GM18526 (cell line): ENCODE results near the gene SIRT7.

Experiments
- POLR2A ChIP-seq: IDR thresholded peaks from 3 replicates; pipeline ENCODE4 v1.6.1; 2011; ENCODE audit not compliant: insufficient read length; ENCODE audit errors: extremely low read depth

The SIRT7 gene

DNA sequence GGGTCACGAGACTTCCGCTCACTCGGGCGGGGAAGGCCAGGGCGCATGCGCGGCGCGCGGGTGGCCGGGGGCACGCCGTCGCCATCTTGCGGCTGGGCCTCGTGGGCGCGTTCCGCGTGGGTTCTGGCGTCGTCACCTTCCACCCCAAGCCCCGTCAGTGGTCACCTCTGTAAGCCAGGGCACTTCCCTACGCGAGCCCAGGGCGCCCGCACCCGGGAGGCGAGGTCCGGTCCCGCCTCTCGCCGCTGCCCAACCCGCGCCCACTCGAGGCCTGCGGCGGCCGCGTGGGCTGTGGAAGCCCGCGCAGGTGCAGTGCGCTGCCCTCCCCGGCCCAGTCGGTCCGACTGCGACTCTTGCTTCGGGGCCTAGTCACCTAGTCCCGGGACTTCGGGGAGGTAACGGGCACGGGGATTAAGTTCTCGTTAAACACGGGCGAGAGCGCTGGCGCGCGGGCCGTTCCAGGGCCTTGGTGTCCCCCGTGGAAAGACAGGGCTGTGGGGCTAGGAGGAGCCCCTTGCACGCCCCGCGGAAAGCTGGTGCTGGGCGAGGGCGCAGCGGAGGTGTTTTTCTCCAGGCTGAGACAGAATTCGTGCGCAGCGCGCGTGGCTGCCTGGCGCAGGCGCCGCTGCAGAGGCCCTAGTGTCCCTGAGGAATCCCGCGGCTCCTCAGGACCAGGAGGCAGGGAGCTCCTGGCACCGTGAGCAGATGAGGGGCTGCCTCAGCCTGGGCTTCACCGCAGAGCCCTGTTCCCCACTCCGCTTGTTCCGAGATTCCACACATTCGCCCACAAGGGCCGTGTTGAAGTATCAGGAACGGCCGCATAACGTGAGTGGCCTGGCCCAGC lies 46.4 kb downstream of the SIRT7 start:
- TF ChIP-seq POLR2A = peak; percentile 84

DNA sequence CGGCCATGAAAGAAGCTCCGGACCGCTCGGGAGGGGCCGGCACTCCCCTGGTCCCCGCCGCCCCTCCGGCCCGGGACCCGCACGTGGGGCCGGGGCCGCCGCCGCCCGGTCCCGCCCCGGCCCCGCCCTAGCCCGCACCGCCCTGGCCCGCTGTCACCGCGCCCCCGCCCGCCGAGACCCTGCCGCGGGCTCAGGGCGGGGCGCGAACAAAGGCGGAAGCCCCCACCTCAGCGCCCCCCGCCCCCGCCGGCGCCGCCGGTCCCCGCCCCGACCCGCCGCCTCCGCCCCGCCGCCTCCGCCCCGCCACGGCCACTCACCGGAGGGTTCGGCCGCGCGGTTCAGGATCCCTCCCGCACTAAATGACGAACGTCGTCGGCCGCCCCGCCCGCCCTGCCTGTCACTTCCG lies 47.0 kb downstream of the SIRT7 start, which contains the start of gene ARHGDIA:
TSS of gene ARHGDIA (minus strand) at position 357 of the 406 bp plus-strand sequence. CDS start 1,407 bp downstream, outside the sequence.
- no peak for TF ChIP-seq POLR2A

DNA sequence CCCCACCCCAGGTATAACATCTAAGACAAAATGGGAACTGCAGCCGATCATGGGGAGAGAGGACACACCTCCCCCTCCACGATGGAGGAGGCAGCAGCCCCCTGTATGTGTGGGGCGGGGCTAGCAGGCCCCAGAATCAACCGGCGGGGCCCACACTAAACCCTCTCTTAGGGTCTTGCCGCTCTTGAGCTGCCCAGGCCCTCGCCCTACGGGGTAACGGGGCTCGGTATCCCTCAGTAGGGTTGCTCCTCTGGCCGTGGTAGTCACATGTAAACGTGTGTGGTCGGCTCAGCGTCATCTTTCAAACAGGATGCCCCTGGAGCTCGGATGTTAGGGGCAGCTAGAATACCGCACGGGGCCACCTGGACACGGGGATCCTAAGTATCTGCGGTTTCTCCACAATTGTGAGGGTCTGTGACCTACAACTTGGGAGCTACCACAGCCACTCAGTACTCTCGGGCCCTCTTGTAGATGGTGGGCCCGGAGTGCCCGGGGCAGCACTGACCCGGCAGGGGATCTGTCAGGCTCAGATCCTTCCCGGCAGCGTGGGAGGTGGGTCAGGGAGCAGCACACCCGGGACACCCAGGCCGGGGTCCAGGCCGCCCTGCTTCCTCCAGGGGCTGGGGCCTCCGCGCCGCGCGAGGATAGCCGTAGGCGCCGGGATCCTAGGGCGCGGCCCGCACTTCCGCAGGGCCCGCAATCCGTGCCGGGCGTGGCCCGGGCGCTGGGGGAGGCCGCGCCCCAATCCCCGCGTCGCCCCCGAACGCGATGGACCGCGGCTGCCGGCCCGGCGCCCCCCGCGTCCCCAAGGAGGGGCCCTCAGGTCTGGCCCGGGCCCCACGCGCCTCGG lies 47.6 kb downstream of the SIRT7 start:
- TF ChIP-seq POLR2A = peak; percentile 25

DNA sequence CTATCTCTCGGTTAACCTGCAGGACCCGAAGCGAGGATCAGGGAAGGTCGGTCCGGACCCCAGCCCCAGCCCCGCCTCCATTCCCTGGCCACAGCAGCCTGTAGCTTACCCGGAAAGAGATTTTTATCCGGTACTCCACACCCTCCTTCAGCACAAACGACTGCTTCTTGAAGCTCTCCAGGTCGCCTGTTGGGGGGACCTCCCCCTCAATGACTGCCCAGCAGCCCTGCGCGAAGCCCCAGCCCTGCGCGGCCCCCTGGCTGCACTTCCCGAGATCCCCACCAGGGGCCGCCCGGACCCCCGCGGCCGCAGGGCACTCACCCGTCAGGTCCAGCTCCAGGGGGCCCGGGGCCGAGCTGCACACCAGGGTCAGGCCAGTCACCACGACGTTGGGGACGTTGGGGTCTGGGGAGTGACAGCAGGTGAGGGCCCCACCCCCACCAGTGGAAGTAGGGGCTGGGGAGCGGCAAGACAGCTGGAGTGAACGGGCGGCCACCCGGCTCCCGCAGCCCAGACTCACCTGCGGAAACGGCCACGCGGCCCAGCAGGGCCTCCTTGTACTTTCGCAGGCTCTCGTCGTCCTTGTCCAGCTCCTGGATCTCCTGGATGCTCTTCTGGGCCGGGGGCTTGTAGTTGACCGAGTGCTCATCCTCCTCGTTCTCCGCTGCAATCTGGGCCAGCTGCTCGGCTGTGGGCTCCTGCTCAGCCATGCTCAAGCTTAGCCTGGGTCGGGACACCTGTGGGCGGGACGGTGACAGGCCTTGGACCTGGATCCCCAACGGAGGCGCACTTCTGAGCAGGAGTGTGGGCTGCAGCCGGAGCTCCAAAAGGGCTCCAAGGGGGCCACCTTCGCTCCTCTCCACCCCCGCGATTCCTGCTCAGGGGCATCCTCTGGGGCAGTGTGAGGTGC lies 48.5 kb downstream of the SIRT7 start:
- TF ChIP-seq POLR2A = peak; percentile 32

GRCh38 chr17:81868674-81869220 lies 49.2 kb downstream of the SIRT7 start:
- no peak for TF ChIP-seq POLR2A

DNA sequence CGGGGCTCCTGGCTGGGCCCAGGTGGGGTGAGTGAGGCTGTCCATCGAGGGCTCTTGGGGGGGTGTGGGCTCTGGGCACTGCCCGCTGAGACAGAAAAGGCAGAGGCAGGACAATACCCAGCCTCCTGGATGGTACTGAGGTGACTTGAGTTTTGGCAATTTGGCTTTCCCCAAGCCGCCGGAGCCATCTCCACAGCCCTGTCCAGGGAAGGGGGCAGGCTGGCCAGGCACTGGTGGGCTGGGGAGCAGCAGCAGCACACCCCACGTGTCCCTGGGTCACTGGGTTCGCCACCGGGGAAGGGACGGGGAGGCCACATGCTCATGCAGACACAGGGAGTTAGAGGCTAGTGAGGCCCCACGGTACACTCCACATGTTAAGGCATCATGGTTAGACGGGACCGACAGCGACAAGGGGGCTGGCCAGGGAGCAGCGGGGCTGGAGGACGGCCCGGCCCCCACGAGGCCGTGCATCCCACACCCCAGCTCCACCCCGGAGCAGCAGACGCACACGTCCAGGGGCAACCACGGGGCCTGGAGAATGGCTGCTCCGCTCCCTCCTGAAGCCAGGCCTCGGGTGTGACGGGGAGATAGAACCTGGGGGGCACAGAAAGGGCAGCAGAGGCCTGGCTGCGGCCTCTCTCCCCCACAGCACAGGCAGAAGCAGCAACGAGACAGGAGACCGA lies 49.8 kb downstream of the SIRT7 start:
- TF ChIP-seq POLR2A = no peak

- TF ChIP-seq POLR2A = peak; percentile 33
Measured at GRCh38 chr17:81867170-81867990, 50.6 kb downstream of the SIRT7 start.

DNA sequence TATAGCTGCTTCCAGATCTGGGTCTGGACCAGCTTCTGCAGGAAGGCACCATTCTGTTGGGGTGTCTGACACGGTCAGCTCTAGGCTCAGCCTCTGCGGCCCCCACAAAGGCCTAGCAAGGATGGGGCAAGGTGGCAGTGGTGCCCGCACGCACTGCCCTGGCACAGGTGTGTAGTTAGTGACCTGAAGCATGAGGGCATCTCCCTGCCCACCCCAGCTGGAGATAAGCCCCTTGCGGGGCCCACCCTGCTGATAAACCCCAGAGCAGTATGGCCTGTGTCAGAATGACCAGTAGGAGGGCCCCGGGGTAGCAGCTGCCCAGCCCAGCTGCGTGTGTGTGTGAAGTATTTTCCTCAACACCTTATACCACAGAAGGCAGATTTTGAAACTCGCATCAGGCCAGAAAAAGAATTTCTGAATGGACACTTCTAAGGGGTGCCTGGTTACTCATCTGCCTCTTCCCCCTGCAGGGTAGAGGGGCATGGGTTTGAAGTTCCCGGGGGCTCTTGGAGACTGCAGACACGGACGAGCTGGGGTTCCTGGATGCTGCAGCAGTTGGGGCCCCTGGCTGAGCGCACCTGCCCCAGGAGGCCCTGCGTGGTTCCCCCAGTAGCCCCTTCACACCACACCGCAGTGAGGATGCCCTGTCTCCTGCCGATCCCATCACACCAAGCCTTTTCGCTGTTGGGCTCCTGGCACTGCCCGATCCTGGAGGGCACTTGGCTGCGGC lies 51.4 kb downstream of the SIRT7 start:
- TF ChIP-seq POLR2A = peak; percentile 49

DNA sequence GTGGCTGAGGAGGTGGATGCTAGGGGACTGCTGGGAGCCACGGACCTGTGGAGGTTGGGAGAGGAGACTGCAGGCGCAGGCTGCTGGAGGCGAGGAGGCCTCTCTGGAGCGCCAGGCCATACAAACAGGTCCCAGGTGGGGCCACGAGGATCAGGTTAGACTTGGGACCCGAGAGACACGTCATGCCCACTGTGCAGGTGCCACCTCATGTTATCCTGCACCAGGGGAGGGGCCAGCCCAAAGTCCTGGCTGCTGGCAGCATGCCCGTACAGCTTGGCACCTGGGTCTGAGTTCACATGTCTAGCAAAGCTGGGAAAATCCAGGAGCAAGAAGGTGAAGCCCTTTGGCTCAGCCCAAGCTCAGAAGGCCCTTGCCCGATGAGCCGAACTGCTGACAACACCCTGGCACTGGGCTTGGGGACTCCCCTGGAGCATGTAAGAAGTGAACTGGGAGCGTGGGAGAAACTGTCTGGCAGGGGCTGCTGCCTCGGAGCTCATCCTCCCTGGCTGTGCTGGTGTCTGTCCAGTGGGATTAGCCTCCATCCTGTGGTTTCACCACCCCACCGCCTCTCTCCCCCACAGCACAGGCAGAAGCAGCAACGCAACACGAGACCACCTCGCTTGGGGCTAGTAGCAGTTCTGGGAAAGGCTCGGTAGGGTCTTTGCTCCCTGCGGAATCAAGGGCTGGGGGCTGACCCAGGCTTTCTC lies 52.1 kb downstream of the SIRT7 start:
- TF ChIP-seq POLR2A = no peak

- no peak for TF ChIP-seq POLR2A
Measured at GRCh38 chr17:81865358-81865732, 52.6 kb downstream of the SIRT7 start.

- TF ChIP-seq POLR2A = peak; percentile 24
Measured at GRCh38 chr17:81863833-81864768, 53.9 kb downstream of the SIRT7 start.

DNA sequence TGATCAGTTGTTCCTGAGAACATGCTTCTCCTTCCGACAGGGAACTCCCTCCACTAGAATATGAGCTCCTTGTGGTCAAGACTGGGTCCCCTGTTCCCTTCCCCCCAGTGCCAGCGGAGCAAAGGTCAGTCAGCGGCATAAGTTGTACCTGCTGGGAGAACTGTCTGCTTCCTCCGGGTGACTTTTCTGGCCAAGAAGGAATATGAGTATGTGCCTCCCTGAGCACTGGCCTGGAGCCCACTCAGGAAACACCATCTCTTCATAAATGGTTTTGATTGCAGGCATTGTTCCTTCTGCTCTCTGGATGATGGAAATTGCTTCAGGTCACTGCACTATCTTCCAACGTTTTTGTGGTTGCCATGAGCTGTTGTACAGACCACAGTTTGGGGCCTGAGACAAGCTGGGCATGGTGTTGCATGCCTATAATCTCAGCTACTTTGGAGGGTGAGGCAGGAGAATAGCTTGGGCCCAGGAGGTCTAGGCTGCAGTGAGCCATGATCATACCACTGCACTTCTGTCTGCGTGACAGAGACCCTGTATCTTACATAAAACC lies 54.8 kb downstream of the SIRT7 start:
- TF ChIP-seq POLR2A = no peak
